ENCODE data around the gene DNM2. TPM values are rescaled to one million over a fixed set of nuclear protein-coding genes. Genes with fewer than 3 reads are reported as not detected.

Gene DNM2
- total and polyA plus RNA-seq, 2 of the 13 experiments (the other 11 are each of a cell fraction or from before 2014, with no cell fraction given), result 41.7 to 59.8 TPM

GRCh38 chr19:10871711-10872545 is 154.0 kb downstream of the DNM2 start (continued):
- TF ChIP-seq ZBTB44 (CRISPR knock-in tag; IDR thresholded peaks at IDR 0.05) (no peak), ELF4 (CRISPR knock-in tag; IDR thresholded peaks at IDR 0.05; ENCODE audit: borderline replicate concordance) (no peak), NFIB (CRISPR knock-in tag; IDR thresholded peaks at IDR 0.05; ENCODE audit: borderline replicate concordance) (no peak), ZBTB43 (CRISPR knock-in tag; conservative IDR thresholded peaks at IDR 0.05) (0 out of 2 replicates have a peak, but pooled peaks have one; percentile 31), NFKB2 (CRISPR knock-in tag; IDR thresholded peaks at IDR 0.05; ENCODE audit: borderline replicate concordance) (no peak), CBFB (CRISPR knock-in tag; IDR thresholded peaks at IDR 0.05) (no peak), ZGPAT (CRISPR knock-in tag; IDR thresholded peaks at IDR 0.05) (0 out of 2 replicates have a peak, but pooled peaks have one; percentile 30), E2F5 (CRISPR knock-in tag; conservative IDR thresholded peaks at IDR 0.05) (no peak), POGK (CRISPR knock-in tag; conservative IDR thresholded peaks at IDR 0.05) (no peak), ZBTB10 (CRISPR knock-in tag; IDR thresholded peaks at IDR 0.05; ENCODE audit: borderline replicate concordance) (peak; percentile 48; the same call in 1 of the 2 replicates), STAT5B (CRISPR knock-in tag; IDR thresholded peaks at IDR 0.05) (no peak), PCBP1 (IDR thresholded peaks at IDR 0.05; ENCODE audit: borderline replicate concordance, low read depth, low read length) (0 out of 2 replicates have a peak, but pooled peaks have one; percentile 32), FOXA1 (IDR thresholded peaks at IDR 0.05) (no peak), FOXA1 (CRISPR knock-in tag; IDR thresholded peaks at IDR 0.05) (no peak), REXO4 (CRISPR knock-in tag; IDR thresholded peaks at IDR 0.05; ENCODE audit: borderline replicate concordance) (no peak), EEA1 (CRISPR knock-in tag; IDR thresholded peaks at IDR 0.05; ENCODE audit: borderline replicate concordance) (no peak)

Data from HepG2 (cell line).